Left hindlimb (tissue), 1 donor: ENCODE results near the gene ZNF559.
A peak's percentile ranks its signal among the peaks of the same experiment; 100 is the strongest.

Experiments used
- DNase-seq: peaks from one replicate; pipeline ENCODE4 v3.0.0-alpha.2; 2018

ZNF559 gene

GRCh38 chr19:9354651-9355050, 30.7 kb downstream of the ZNF559 start:
- no peak for DNase-seq

GRCh38 chr19:9362905-9363304, 38.9 kb downstream of the ZNF559 start, which contains the start of gene ZNF177:
Gene ZNF177 (plus strand): TSS chr19:9363013. CDS start chr19:9378312, 15,299 bp downstream.
- peak; percentile 60 for DNase-seq

- DNase-seq, result no peak
Measured at GRCh38 chr19:9370738-9371619, 47.0 kb downstream of the ZNF559 start.

- DNase-seq, result no peak
Measured at GRCh38 chr19:9381361-9381785, 57.4 kb downstream of the ZNF559 start.
